Adipocyte (in vitro differentiated cells): ENCODE results near the gene ZBTB7C.

Source experiments
- DNase-seq: peaks from one replicate; pipeline ENCODE4 v3.0.0-alpha.2; 2015; ENCODE audit warnings: low read depth
- H3K27me3 ChIP-seq: replicated peaks from 2 replicates; pipeline ENCODE4 v1.7.0; 2013; ENCODE audit warnings: mild to moderate bottlenecking, low read length, moderate library complexity; ENCODE audit not compliant: control insufficient read depth, insufficient read depth
- H3K36me3 ChIP-seq: 2 replicates; pipeline ENCODE4 v1.7.0; 2013; ENCODE audit warnings: low read length, mild to moderate bottlenecking, moderate library complexity; ENCODE audit not compliant: control insufficient read depth, insufficient read depth, severe bottlenecking
- H3K4me1 ChIP-seq: 2 replicates; pipeline ENCODE4 v1.7.0; 2013; ENCODE audit warnings: mild to moderate bottlenecking, low read length, moderate library complexity; ENCODE audit not compliant: control insufficient read depth, insufficient read depth
- H3K4me3 ChIP-seq: 2 replicates; pipeline ENCODE4 v1.7.0; 2013; ENCODE audit warnings: mild to moderate bottlenecking, low read length, moderate library complexity
- H3K9ac ChIP-seq: 2 replicates; pipeline ENCODE4 v1.7.0; 2013; ENCODE audit warnings: mild to moderate bottlenecking, low read length, moderate library complexity
- H3K9me3 ChIP-seq: 2 replicates; pipeline ENCODE4 v1.7.0; 2013; ENCODE audit warnings: mild to moderate bottlenecking, low read length, moderate library complexity; ENCODE audit not compliant: control insufficient read depth

Gene ZBTB7C

GRCh38 chr18:48398074-48398473 is 11.1 kb downstream of the ZBTB7C start:
- Histone ChIP-seq H3K9me3 (no peaks in the 10 kb centered on the region), H3K4me3 (no peak overlapping the region), H3K27me3 (peaks cover 8% of the 10 kb centered on the region), H3K36me3 (no peaks in the 10 kb centered on the region), H3K4me1 (peaks cover 13% of the 10 kb centered on the region), H3K9ac (no peak overlapping the region)
- DNase-seq, result no peak

- DNase-seq, result no peak
- Histone ChIP-seq H3K4me3 (no peak overlapping the region), H3K4me1 (peaks cover 17% of the 10 kb centered on the region), H3K27me3 (peaks cover 8% of the 10 kb centered on the region), H3K9ac (no peak overlapping the region), H3K36me3 (no peaks in the 10 kb centered on the region), H3K9me3 (no peaks in the 10 kb centered on the region)
Measured at GRCh38 chr18:48397021-48397420, 12.2 kb downstream of the ZBTB7C start.

GRCh38 chr18:48396561-48396960 is 12.6 kb downstream of the ZBTB7C start:
- peaks cover 22% of the 10 kb centered on the region for H3K4me1 ChIP-seq
- no peak overlapping the region for H3K9ac ChIP-seq
- peaks cover 8% of the 10 kb centered on the region for H3K27me3 ChIP-seq
- H3K4me3 ChIP-seq, result no peak overlapping the region
- H3K36me3 ChIP-seq, result no peaks in the 10 kb centered on the region
- H3K9me3 ChIP-seq, result no peaks in the 10 kb centered on the region
- DNase-seq, result no peak

GRCh38 chr18:48395646-48396045 is 13.5 kb downstream of the ZBTB7C start:
- Histone ChIP-seq H3K9ac (no peak overlapping the region), H3K4me1 (peaks cover 22% of the 10 kb centered on the region), H3K9me3 (no peaks in the 10 kb centered on the region), H3K36me3 (no peaks in the 10 kb centered on the region), H3K4me3 (no peak overlapping the region), H3K27me3 (peaks cover 8% of the 10 kb centered on the region)
- no peak for DNase-seq

GRCh38 chr18:48394176-48394575 is 15.0 kb downstream of the ZBTB7C start:
- Histone ChIP-seq H3K27me3 (peaks cover 8% of the 10 kb centered on the region), H3K9me3 (no peaks in the 10 kb centered on the region), H3K4me1 (peaks cover 26% of the 10 kb centered on the region), H3K9ac (no peak overlapping the region), H3K4me3 (no peak overlapping the region), H3K36me3 (no peaks in the 10 kb centered on the region)
- DNase-seq, result no peak

- peaks cover 30% of the 10 kb centered on the region for H3K4me1 ChIP-seq
- no peak overlapping the region for H3K4me3 ChIP-seq
- no peaks in the 10 kb centered on the region for H3K36me3 ChIP-seq
- H3K9ac ChIP-seq, result no peak overlapping the region
- peaks cover 8% of the 10 kb centered on the region for H3K27me3 ChIP-seq
- H3K9me3 ChIP-seq, result no peaks in the 10 kb centered on the region
- no peak for DNase-seq
Measured at GRCh38 chr18:48393776-48394175, 15.4 kb downstream of the ZBTB7C start.

- Histone ChIP-seq H3K9me3 (no peaks in the 10 kb centered on the region), H3K36me3 (no peaks in the 10 kb centered on the region), H3K27me3 (peaks cover 8% of the 10 kb centered on the region), H3K9ac (no peak overlapping the region), H3K4me3 (no peak overlapping the region), H3K4me1 (peaks cover 36% of the 10 kb centered on the region)
- DNase-seq, result no peak
Measured at GRCh38 chr18:48393170-48393569, 16.0 kb downstream of the ZBTB7C start.

GRCh38 chr18:48392268-48392667 is 16.9 kb downstream of the ZBTB7C start:
- DNase-seq, result peak; percentile 40
- H3K27me3 ChIP-seq, result peaks cover 2% of the 10 kb centered on the region

GRCh38 chr18:48391868-48392267 is 17.3 kb downstream of the ZBTB7C start:
- DNase-seq, result peak; percentile 6
- Histone ChIP-seq H3K9me3 (no peaks in the 10 kb centered on the region), H3K9ac (no peak overlapping the region), H3K27me3 (no peaks in the 10 kb centered on the region), H3K4me3 (no peak overlapping the region), H3K4me1 (peaks cover 36% of the 10 kb centered on the region), H3K36me3 (no peaks in the 10 kb centered on the region)

More at GRCh38 chr18:48392268-48392667, 16.9 kb downstream of the ZBTB7C start:
- no peak overlapping the region for H3K4me3 ChIP-seq
- no peaks in the 10 kb centered on the region for H3K9me3 ChIP-seq
- H3K4me1 ChIP-seq, result peaks cover 36% of the 10 kb centered on the region
- H3K9ac ChIP-seq, result peak overlapping the region; percentile 26
- H3K36me3 ChIP-seq, result no peaks in the 10 kb centered on the region

GRCh38 chr18:48390641-48391040 is 18.5 kb downstream of the ZBTB7C start:
- Histone ChIP-seq H3K4me1 (peaks cover 36% of the 10 kb centered on the region), H3K27me3 (no peaks in the 10 kb centered on the region), H3K9ac (no peak overlapping the region), H3K9me3 (no peaks in the 10 kb centered on the region), H3K36me3 (no peaks in the 10 kb centered on the region), H3K4me3 (no peak overlapping the region)
- no peak for DNase-seq

GRCh38 chr18:48388478-48388877 is 20.7 kb downstream of the ZBTB7C start:
- Histone ChIP-seq H3K4me1 (peaks cover 29% of the 10 kb centered on the region), H3K4me3 (no peak overlapping the region), H3K36me3 (no peaks in the 10 kb centered on the region), H3K9me3 (no peaks in the 10 kb centered on the region), H3K27me3 (no peaks in the 10 kb centered on the region), H3K9ac (no peak overlapping the region)
- DNase-seq, result no peak

GRCh38 chr18:48387300-48387699 is 21.9 kb downstream of the ZBTB7C start:
- Histone ChIP-seq H3K9me3 (no peaks in the 10 kb centered on the region), H3K9ac (no peak overlapping the region), H3K4me1 (peaks cover 22% of the 10 kb centered on the region), H3K27me3 (no peaks in the 10 kb centered on the region), H3K36me3 (no peaks in the 10 kb centered on the region), H3K4me3 (no peak overlapping the region)
- DNase-seq, result no peak
